HepG2 (cell line): ENCODE results near the gene C9orf85. TPM values are rescaled to one million over a fixed set of nuclear protein-coding genes. Genes with fewer than 3 reads are reported as not detected.

Experiments
- ATAC-seq: fragments of 200-7000 bp; cut with Tn5 transposase; 3 replicates; pipeline ENCODE4 v1.9.1; 2020; ENCODE audit warnings: mild to moderate bottlenecking, moderate library complexity
- BruUV-seq: library from RNA; stranded (reverse); fragments of 400-500 nt; replicated peaks from 2 replicates; lab custom pipeline; 2021; lab: Mats Ljungman, UMichigan
- CTCF ChIA-PET: fragments of 300-600 bp; formaldehyde crosslinking; extraction: SDS; loops from one replicate; lab custom pipeline; 2021; ENCODE audit warnings: low total read pairs, inconsistent platforms, low intra/inter-chr PET ratio; lab: Yijun Ruan, JAX
- POLR2A ChIA-PET: fragments of 350-600 bp; sonication (Branson Sonifier 250); formaldehyde crosslinking; loops from one replicate; lab custom pipeline; 2020; ENCODE audit warnings: antibody characterized with exemption, inconsistent platforms; lab: Yijun Ruan, JAX
- DNase-seq: peaks from one replicate; pipeline ENCODE4 v3.0.0-alpha.2; 2015; ENCODE audit warnings: low spot score
- FAIRE-seq: peaks from 3 replicates; lab custom pipeline; 2011; peaks lifted over from hg19 to GRCh38; lab: Jason Lieb, UNC
- H2AFZ ChIP-seq: one replicate; pipeline ENCODE4 v1.6.1; 2011; ENCODE audit warnings: low read length, inconsistent platforms
- H3K27ac ChIP-seq: fragments of 300-600 bp; 3 replicates; pipeline ENCODE4 v1.8.0; 2011; ENCODE audit warnings: mixed run types, mild to moderate bottlenecking, mixed read lengths, low read length, inconsistent platforms; ENCODE audit not compliant: insufficient read depth; ENCODE audit errors: extremely low read length
- H3K27me3 ChIP-seq, 2 experiments: fragments of 200-600 bp in 1 of 2; 2 replicates in 1 of 2; 3 replicates in 1 of 2; pipeline versions ENCODE4 v1.6.0 to v1.8.0; 2011; ENCODE audit warnings: low read length in 2 of 2, mild to moderate bottlenecking in 2 of 2, moderate library complexity in 2 of 2, inconsistent platforms in 1 of 2; ENCODE audit not compliant: insufficient read depth in 2 of 2, control insufficient read depth in 1 of 2
- H3K36me3 ChIP-seq, 2 experiments: fragments of 200-600 bp in 1 of 2; replicated peaks in 1 of 2; 2 replicates in 1 of 2; 3 replicates in 1 of 2; pipeline versions ENCODE4 v1.5.1 to v1.8.0; 2011; ENCODE audit warnings: low read length in 2 of 2, inconsistent platforms in 1 of 2; ENCODE audit not compliant: insufficient read depth in 2 of 2, control insufficient read depth in 1 of 2
- H3K4me1 ChIP-seq: 2 replicates; pipeline ENCODE4 v1.5.1; 2012; ENCODE audit warnings: low read length, inconsistent platforms; ENCODE audit not compliant: insufficient read depth
- H3K4me2 ChIP-seq: 2 replicates; pipeline ENCODE4 v1.6.0; 2011; ENCODE audit warnings: low read depth, low read length, inconsistent platforms
- H3K4me3 ChIP-seq, 3 experiments: fragments of 200-600 bp in 1 of 3; sonication (generic), shearing (Covaris generic) in 1 of 3; replicated peaks in 1 of 3; 2 replicates each; pipeline ENCODE4 v1.5.1; 2011 to 2016; ENCODE audit warnings: low read length in 3 of 3, inconsistent platforms in 2 of 3, low read depth in 2 of 3, mild to moderate bottlenecking in 2 of 3, control low read depth in 1 of 3, mixed read lengths in 1 of 3; ENCODE audit not compliant: insufficient read depth in 1 of 3
- H3K79me2 ChIP-seq: one replicate; pipeline ENCODE4 v1.6.1; 2011; ENCODE audit warnings: low read length, inconsistent platforms; ENCODE audit not compliant: insufficient read depth
- H3K9ac ChIP-seq: 2 replicates; pipeline ENCODE4 v1.6.0; 2011; ENCODE audit warnings: mild to moderate bottlenecking, low read depth, low read length, inconsistent platforms; ENCODE audit not compliant: insufficient read depth
- H3K9me3 ChIP-seq: 2 replicates; pipeline ENCODE4 v1.5.1; 2012; ENCODE audit warnings: mild to moderate bottlenecking, low read length
- H4K20me1 ChIP-seq: 2 replicates; pipeline ENCODE4 v1.6.0; 2011; ENCODE audit warnings: inconsistent platforms, mild to moderate bottlenecking, low read length, moderate library complexity; ENCODE audit not compliant: insufficient read depth
- SRSF1 ChIP-seq: fragments of 200-400 bp; formaldehyde crosslinking; optimal IDR thresholded peaks from 2 replicates; pipeline ENCODE3; 2017; ENCODE audit warnings: mild to moderate bottlenecking, low read depth, low read length, moderate library complexity
- TBX2 ChIP-seq: sonication (generic); formaldehyde crosslinking; IDR thresholded peaks from 2 replicates; pipeline ENCODE4 v1.5.0; 2020; ENCODE audit warnings: missing genetic modification reagents, mild to moderate bottlenecking, borderline replicate concordance
- TCF7L2 ChIP-seq: IDR thresholded peaks from 2 replicates; pipeline ENCODE4 v1.6.1; 2011; ENCODE audit warnings: mild to moderate bottlenecking, low read depth, low read length, moderate library complexity
- ZFP41 ChIP-seq: sonication (generic); formaldehyde crosslinking; IDR thresholded peaks from 2 replicates; pipeline ENCODE4 v1.4.0; 2020; ENCODE audit warnings: mild to moderate bottlenecking, missing genetic modification reagents, borderline replicate concordance
- ZNF256 ChIP-seq: sonication (generic); formaldehyde crosslinking; conservative IDR thresholded peaks from 2 replicates; pipeline ENCODE4 v1.4.0; 2020; ENCODE audit warnings: missing genetic modification reagents
- ZNF607 ChIP-seq: sonication (generic); formaldehyde crosslinking; IDR thresholded peaks from 2 replicates; pipeline ENCODE4 v1.5.1; 2020; ENCODE audit warnings: missing genetic modification reagents, mild to moderate bottlenecking, borderline replicate concordance
- WGBS: methylation state at CpG from one replicate; pipeline ENCODE4 v1.1.6; 2017; ENCODE audit warnings: low lambda C conversion rate; 5-methylcytosine and 5-hydroxymethylcytosine counted together
- in situ Hi-C: cut with HindIII; loops from 2 replicates; pipeline ENCODE4 v1.10.0; 2017; ENCODE audit warnings: low pct_unique_long_range_greater_than_20kb; ENCODE audit not compliant: extremely low pct_ligation_motif_present
- intact Hi-C: fragments of 100-400 bp; cut with micrococcal nuclease; formaldehyde crosslinking; loops from one replicate; pipeline ENCODE4 v1.10.0; 2022; ENCODE audit not compliant: unreplicated experiment
- polyA plus RNA-seq, 8 experiments: library from polyadenylated mRNA; depleted of rRNA in 3 of 8; stranded (reverse) in 7 of 8; unstranded in 1 of 8; fragments of >200 nt; fragmentation: Illumina TruSeq in 4 of 8; extraction: Trizol in 4 of 8; gene quantifications; 2 replicates each; pipeline versions ENCODE4 v1.2.1 to v1.2.3, GENCODE V29; 2011 to 2016; ENCODE audit warnings: low read depth in 4 of 8, missing spikeins in 1 of 8, mixed read lengths in 1 of 8; ENCODE audit not compliant: insufficient read depth in 1 of 8
- total RNA-seq, 5 experiments: library from RNA; depleted of rRNA; stranded (reverse); fragments of >200 nt; fragmentation: Illumina TruSeq; extraction: Trizol; gene quantifications; 2 replicates each; pipeline ENCODE4 v1.2.3, GENCODE V29; 2016; ENCODE audit warnings: low read depth in 1 of 5
- TF ChIP-seq, protein P1 (sequence below): sonication (generic); formaldehyde crosslinking; IDR thresholded peaks from 2 replicates; pipeline ENCODE4 v1.5.0; 2020; ENCODE audit warnings: missing genetic modification reagents
- TF ChIP-seq, protein P2 (sequence below): sonication (generic); formaldehyde crosslinking; IDR thresholded peaks from 2 replicates; pipeline ENCODE4 v1.8.0; 2022; ENCODE audit warnings: mild to moderate bottlenecking, missing genetic modification reagents, moderate library complexity

Gene C9orf85
- total and polyA plus RNA-seq, 2 of the 13 experiments (the other 11 are each of a cell fraction or from before 2014, with no cell fraction given): 9.9 to 13.9 TPM

- no peak for ATAC-seq
- ChIA-PET POLR2A (no interaction called here), CTCF (no interaction called here)
- Histone ChIP-seq H3K36me3 (peaks cover 0 to 9% of the 10 kb centered on the region in 2 experiments; a peak in 3 of 5 replicates), H3K4me2 (no peak overlapping the region), H3K27me3 (no peaks in the 10 kb centered on the region), H3K4me3 (no peak overlapping the region), H3K9ac (no peak overlapping the region), H3K79me2 (no peaks in the 10 kb centered on the region), H3K4me1 (peaks cover 7% of the 10 kb centered on the region), H4K20me1 (no peaks in the 10 kb centered on the region), H3K27ac (no peak overlapping the region), H3K9me3 (peaks cover 14% of the 10 kb centered on the region), H2AFZ (no peak overlapping the region)
- BruUV-seq: no TSS peak
- DNase-seq: no peak
- WGBS: 97% methylated on average over 1 of the region's 1 CpG
- FAIRE-seq: no peak
- intact Hi-C loops (no loop called here), in situ Hi-C loops (no loop called here)
- TF ChIP-seq ZNF607 (CRISPR knock-in tag) (no peak), TBX2 (CRISPR knock-in tag) (no peak), TCF7L2 (no peak), ZNF256 (CRISPR knock-in tag) (no peak), ZFP41 (CRISPR knock-in tag) (no peak), SRSF1 (no peak)
- TF ChIP-seq, protein P1, sequence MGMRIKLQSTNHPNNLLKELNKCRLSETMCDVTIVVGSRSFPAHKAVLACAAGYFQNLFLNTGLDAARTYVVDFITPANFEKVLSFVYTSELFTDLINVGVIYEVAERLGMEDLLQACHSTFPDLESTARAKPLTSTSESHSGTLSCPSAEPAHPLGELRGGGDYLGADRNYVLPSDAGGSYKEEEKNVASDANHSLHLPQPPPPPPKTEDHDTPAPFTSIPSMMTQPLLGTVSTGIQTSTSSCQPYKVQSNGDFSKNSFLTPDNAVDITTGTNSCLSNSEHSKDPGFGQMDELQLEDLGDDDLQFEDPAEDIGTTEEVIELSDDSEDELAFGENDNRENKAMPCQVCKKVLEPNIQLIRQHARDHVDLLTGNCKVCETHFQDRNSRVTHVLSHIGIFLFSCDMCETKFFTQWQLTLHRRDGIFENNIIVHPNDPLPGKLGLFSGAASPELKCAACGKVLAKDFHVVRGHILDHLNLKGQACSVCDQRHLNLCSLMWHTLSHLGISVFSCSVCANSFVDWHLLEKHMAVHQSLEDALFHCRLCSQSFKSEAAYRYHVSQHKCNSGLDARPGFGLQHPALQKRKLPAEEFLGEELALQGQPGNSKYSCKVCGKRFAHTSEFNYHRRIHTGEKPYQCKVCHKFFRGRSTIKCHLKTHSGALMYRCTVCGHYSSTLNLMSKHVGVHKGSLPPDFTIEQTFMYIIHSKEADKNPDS (CRISPR knock-in tag): no peak
- TF ChIP-seq, protein P2, sequence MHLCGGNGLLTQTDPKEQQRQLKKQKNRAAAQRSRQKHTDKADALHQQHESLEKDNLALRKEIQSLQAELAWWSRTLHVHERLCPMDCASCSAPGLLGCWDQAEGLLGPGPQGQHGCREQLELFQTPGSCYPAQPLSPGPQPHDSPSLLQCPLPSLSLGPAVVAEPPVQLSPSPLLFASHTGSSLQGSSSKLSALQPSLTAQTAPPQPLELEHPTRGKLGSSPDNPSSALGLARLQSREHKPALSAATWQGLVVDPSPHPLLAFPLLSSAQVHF: no peak
Observed at GRCh38 chr9:71863631-71864030, 47.8 kb upstream of the C9orf85 start.
